HG03521 (cell line): Measurements from ENCODE around the gene DR1.

ENCODE experiments used
- ATAC-seq: cut with Tn5 transposase; IDR thresholded peaks from one replicate; pipeline ENCODE4 v1.9.1; 2021; ENCODE audit warnings: mild to moderate bottlenecking, moderate library complexity; ENCODE audit not compliant: unreplicated experiment

Gene DR1

GRCh38 chr1:93345633-93346420, at the start of gene DR1:
Gene DR1, plus strand, starts transcription at chr1:93345907. Its CDS starts 739 bp downstream, at chr1:93346646.
- ATAC-seq, result peak; percentile 67

- no peak for ATAC-seq
Measured at GRCh38 chr1:93296555-93297154, 49.1 kb upstream of the DR1 start.

- no peak for ATAC-seq
Measured at GRCh38 chr1:93301131-93301530, 44.6 kb upstream of the DR1 start.

- no peak for ATAC-seq
Measured at GRCh38 chr1:93302078-93302477, 43.6 kb upstream of the DR1 start.

- no peak for ATAC-seq
Measured at GRCh38 chr1:93304716-93305138, 41.0 kb upstream of the DR1 start.

GRCh38 chr1:93306920-93307319, 38.8 kb upstream of the DR1 start:
- ATAC-seq, result no peak

- no peak for ATAC-seq
Measured at GRCh38 chr1:93313026-93313425, 32.7 kb upstream of the DR1 start.

- ATAC-seq, result no peak
Measured at GRCh38 chr1:93317207-93317606, 28.5 kb upstream of the DR1 start.

GRCh38 chr1:93317943-93318342, 27.8 kb upstream of the DR1 start:
- no peak for ATAC-seq

GRCh38 chr1:93321720-93322119, 24.0 kb upstream of the DR1 start:
- no peak for ATAC-seq

GRCh38 chr1:93322349-93322748, 23.4 kb upstream of the DR1 start:
- ATAC-seq, result no peak

- ATAC-seq, result no peak
Measured at GRCh38 chr1:93323185-93323820, 22.4 kb upstream of the DR1 start.

- no peak for ATAC-seq
Measured at GRCh38 chr1:93324486-93325464, 20.9 kb upstream of the DR1 start.

GRCh38 chr1:93328809-93329760, 16.6 kb upstream of the DR1 start:
- ATAC-seq, result no peak

- no peak for ATAC-seq
Measured at GRCh38 chr1:93330196-93330595, 15.5 kb upstream of the DR1 start.

GRCh38 chr1:93330617-93331016, 15.1 kb upstream of the DR1 start:
- ATAC-seq, result no peak

GRCh38 chr1:93331412-93331811, 14.3 kb upstream of the DR1 start:
- ATAC-seq, result no peak

GRCh38 chr1:93332368-93332767, 13.3 kb upstream of the DR1 start:
- no peak for ATAC-seq

GRCh38 chr1:93338387-93339146, 7.1 kb upstream of the DR1 start:
- no peak for ATAC-seq
